ENCODE results near the gene CCND2.
A peak's percentile ranks its signal among the peaks of the same experiment; 100 is the strongest.

CCND2 gene

GRCh38 chr12:4276524-4277204 is 3.1 kb downstream of the CCND2 start:
- DNase-seq (ENCODE audit: low read depth), result peak; percentile 82

DNA sequence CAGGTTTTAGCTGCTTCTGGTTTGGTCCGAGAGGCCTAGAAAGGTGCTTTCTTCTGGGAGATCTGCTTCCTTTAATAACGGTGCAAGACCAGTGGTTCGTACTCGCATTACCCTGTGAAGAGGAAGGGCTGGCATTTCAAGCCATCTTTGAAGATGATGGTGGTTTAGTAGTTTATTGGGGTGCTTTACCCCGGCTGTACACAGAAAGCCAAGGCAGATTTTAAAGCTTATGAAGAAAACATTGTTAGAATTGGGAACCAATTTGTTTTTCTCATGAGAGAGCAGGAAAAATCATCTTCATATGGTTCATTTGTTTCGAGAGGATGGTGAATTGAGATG is 3.6 kb downstream of the CCND2 start:
- no peak for DNase-seq (ENCODE audit: low read depth)

GRCh38 chr12:4277857-4278256 is 4.3 kb downstream of the CCND2 start:
- DNase-seq (ENCODE audit: low read depth), result no peak

DNA sequence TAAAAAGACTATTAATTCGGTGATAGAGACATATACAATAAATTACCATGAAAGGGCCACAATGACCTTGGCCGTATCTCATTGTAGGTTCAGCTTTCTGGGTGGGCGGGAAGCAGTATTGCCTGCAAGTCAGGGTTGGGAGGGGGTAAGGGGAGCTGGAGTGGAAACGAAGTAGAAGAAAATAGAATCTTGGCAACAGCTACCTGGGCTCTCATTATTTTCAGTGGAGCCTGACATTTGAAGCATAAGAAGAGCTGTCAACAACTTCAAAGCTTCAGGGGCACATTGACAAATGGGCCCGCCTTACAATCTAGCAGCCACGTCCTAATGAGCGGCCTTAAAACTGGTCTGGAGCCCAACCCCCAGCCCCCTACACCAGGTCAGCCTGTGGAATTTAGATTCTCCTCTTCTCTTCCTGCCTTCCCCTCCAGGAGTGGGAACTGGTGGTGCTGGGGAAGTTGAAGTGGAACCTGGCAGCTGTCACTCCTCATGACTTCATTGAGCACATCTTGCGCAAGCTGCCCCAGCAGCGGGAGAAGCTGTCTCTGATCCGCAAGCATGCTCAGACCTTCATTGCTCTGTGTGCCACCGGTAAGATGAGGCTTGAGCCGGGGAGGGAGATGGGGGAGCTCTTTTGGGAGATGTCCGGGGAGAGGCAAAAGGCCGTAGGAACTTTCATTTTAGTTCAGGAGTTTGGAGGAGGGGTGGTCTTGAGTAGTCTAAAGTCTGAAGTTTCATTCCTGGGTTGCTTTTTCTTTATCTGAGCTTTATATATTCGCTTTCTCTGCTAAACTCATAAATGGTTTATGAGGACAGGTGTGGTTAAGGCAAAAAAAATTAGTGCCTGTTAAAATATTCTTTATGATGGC is 5.0 kb downstream of the CCND2 start:
- peak; percentile 25 for DNase-seq (ENCODE audit: low read depth)

- no peak for DNase-seq (ENCODE audit: low read depth)
Observed at GRCh38 chr12:4279198-4279690, 5.7 kb downstream of the CCND2 start.

DNA sequence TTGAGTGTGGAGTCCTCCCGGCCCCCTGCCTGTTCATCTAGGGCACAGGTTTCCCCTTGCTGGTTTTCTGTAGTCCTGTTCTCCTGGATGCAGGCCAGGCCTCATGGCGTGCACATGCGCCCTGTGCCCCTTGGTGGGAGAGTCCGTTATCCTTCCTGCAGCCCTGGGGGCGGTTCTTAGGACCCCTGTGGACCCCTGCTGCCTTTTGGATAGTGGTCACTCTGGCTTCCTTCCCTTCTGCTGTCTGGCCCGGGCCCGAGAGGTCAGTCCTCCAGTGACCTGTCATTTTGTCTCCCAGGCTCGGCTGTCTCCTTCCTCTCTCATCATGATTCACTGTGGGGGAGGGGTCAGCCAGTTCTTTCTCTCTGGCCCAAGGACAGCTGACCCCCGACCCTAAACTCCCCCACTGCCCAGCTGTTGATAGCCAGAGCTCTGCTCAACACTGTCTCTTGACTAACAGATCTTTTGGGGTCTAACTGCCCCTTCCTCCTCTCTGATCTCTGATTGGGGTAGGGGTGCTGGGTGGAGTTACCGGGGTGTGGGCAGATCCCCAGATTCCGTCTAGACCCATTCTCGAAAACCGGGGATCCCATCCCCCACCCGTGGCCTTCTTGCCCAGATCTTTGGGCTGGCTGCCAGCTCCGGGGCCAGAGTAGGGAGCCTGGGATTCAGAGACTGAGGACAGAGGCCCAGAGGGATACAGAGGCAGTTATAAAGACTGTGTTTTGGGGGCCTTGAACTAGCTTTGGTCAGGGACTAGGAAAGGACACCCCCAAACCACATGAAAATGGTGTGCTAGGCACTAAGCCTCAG is 7.0 kb downstream of the CCND2 start:
- DNase-seq (ENCODE audit: low read depth), result no peak

DNA sequence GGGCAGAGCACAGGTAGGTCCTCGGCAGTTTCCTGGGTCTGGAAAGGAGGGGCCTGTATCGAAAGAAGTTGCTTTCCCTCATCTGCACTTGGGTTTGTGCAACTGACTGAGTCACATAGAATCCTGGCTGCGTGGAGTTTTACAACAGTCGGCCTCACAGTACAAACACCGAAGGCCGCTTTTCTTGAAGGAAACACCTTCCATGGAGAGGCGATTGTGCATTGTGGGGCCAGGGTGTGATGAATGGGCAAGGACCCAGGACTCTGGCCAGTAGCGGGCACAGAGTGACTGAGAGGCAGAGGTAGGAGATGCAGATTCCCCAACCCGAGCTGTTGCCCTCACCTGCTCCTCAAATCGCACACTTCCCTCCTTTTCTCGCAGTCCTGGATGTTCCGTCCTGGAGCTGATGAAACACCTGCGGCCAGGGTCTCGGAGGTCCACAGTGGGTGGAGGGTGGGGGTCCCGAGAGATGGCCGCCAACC is 7.7 kb downstream of the CCND2 start:
- no peak for DNase-seq (ENCODE audit: low read depth)

- no peak for DNase-seq (ENCODE audit: low read depth)
Observed at GRCh38 chr12:4282103-4282891, 8.7 kb downstream of the CCND2 start.

GRCh38 chr12:4282892-4283511 is 9.4 kb downstream of the CCND2 start:
- DNase-seq (ENCODE audit: low read depth), result no peak

- DNase-seq (ENCODE audit: low read depth), result no peak
Observed at GRCh38 chr12:4283512-4284255, 10.1 kb downstream of the CCND2 start.

DNA sequence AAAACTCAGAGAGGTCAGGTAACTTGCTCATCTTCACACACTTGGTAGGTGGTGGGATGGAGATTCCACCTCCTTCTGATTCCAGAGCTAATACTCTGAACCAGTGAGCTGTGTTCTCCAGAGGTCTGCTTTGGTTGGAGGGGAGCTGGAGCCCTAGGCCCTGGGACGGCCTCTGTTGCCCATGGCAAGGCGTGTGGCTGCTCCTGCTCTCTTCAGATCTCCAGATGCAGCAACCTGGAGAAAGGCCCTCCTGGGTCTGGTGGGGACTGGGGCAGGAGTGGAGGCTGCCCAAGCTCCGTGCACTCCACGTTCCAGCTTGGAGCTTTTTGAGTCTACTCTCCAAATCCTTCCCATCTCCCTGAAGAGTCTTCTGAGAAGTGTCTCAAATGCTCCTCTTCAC is 10.7 kb downstream of the CCND2 start:
- DNase-seq (ENCODE audit: low read depth), result no peak

DNA sequence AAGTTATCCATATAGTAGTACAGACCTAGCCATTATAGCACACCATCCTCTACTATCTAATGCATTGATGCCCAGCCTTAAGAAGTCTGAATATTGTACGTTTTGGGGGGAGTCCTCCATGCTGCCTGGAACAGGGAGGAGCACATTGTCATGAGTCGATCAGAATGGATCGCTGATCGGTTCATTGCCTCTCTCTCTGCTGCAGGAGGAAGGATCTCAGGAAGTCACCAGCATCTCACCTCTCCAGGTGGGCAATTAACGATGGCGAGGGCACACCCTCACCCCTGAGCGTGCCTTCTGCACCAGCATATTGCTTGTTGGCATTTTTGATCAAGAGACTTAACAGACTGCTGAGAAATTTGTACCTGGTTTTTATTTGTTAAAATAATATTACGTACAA is 11.5 kb downstream of the CCND2 start:
- DNase-seq (ENCODE audit: low read depth), result no peak

GRCh38 chr12:4286228-4286627 is 12.7 kb downstream of the CCND2 start:
- DNase-seq (ENCODE audit: low read depth), result no peak

GRCh38 chr12:4286771-4287317 is 13.3 kb downstream of the CCND2 start:
- DNase-seq (ENCODE audit: low read depth), result no peak

DNA sequence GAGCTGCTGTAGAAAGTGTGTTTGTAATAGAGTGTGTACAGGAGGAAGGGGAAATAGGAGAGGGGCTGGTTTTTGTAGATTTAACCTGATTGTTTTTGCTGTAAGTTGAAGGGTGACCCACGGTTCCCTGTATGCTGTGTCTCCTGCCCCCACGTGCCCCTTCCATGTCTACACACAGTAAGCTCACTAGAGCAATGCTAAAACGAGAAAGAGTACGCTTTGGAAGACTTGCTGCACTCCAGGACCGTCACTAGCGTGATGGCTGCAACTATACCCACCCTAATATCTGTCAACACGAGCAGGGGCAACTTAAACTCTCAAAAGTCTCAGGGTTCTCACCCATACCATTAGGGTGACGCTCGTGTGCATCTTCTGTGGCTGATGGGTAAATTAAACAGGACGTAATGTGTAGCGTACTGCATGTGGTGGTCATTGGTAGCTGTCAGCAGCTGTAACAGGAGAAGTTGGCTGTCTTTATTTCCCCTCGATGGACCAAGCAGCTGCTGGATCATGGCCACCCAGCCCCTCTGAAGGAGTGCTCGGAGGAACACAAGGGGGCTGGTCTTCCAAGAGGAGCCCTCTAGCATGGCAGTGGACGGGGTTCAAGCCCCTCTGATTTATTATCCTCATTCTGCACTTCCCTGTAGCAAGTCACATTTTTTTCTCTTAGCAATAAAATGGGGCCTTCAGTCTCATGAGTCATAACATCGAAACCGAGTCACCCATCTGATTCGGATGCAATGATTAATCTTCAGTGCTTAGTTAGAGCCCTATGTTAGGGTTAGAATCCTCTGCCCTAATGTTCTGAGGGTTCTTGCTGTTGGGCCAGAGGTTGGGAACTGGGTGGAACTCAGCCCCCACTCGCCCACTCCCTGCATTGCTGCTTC is 14.0 kb downstream of the CCND2 start:
- DNase-seq (ENCODE audit: low read depth), result peak; percentile 36

- no peak for DNase-seq (ENCODE audit: low read depth)
Observed at GRCh38 chr12:4288296-4289131, 15.0 kb downstream of the CCND2 start.

- DNase-seq (ENCODE audit: low read depth), result no peak
Observed at GRCh38 chr12:4289231-4289878, 15.8 kb downstream of the CCND2 start.

Measured in iris pigment epithelial cell (primary cell).